Ascending aorta (tissue), 2 donors: ENCODE data around the gene SYNJ2. TPM values are rescaled to one million over a fixed set of nuclear protein-coding genes. Genes with fewer than 3 reads are reported as not detected.
A peak's percentile ranks its signal among the peaks of the same experiment; 100 is the strongest.

ENCODE experiments used
- DNase-seq, 2 donors: peaks; one replicate each; pipeline ENCODE4 v3.0.0-alpha.2; 2019; ENCODE audit warnings: low spot score in 2 of 2
- H3K27ac ChIP-seq, 2 donors: fragments of 200-600 bp; sonication (generic); one replicate each; pipeline ENCODE4 v1.5.1; 2016 to 2017; ENCODE audit warnings: mild to moderate bottlenecking in 1 of 2
- H3K27me3 ChIP-seq: fragments of 200-600 bp; sonication (generic); one replicate; pipeline ENCODE4 v1.5.1; 2017
- H3K36me3 ChIP-seq, 2 donors: fragments of 200-600 bp; sonication (generic); one replicate each; pipeline ENCODE4 v1.5.1; 2016
- H3K4me1 ChIP-seq, 2 donors: fragments of 200-600 bp; sonication (generic); one replicate each; pipeline ENCODE4 v1.5.1; 2016 to 2017; ENCODE audit warnings: mild to moderate bottlenecking in 1 of 2
- H3K4me3 ChIP-seq, 2 donors: fragments of 200-600 bp; sonication (generic); one replicate each; pipeline ENCODE4 v1.5.1; 2016 to 2017; ENCODE audit warnings: mild to moderate bottlenecking in 1 of 2
- H3K9me3 ChIP-seq, 2 donors: fragments of 200-600 bp; sonication (generic); one replicate each; pipeline ENCODE4 v1.5.1; 2016
- CTCF ChIP-seq, 3 experiments: fragments of 200-600 bp in 2 of 3; fragments of 450-650 bp in 1 of 3; sonication (generic) in 2 of 3; IDR thresholded peaks; one replicate each; pipeline ENCODE4 v1.5.1; 2016 to 2019; ENCODE audit warnings: antibody characterized with exemption in 3 of 3, mild to moderate bottlenecking in 1 of 3, moderate library complexity in 1 of 3
- intact Hi-C: fragments of 100-400 bp; cut with DNase I; formaldehyde crosslinking; loops from one replicate; pipeline ENCODE4 v1.15.1; 2023
- total RNA-seq: library from RNA; depleted of rRNA; stranded (reverse); fragments of >200 nt; gene quantifications from one replicate; pipeline ENCODE4 v1.1.0, GENCODE V29; 2016

Gene SYNJ2
- total RNA-seq, 1 donor from 2014 or later: 3.0 TPM

GRCh38 chr6:157976345-157977175 lies 5.1 kb upstream of the SYNJ2 start:
- DNase-seq: peak in 1 of 2 donors; percentile 53
- intact Hi-C loops: no loop called here

GRCh38 chr6:157977176-157977804 lies 4.4 kb upstream of the SYNJ2 start:
- Histone ChIP-seq H3K36me3 (no peaks in the 10 kb centered on the region), H3K27ac (no peak overlapping the region), H3K9me3 (no peaks in the 10 kb centered on the region), H3K4me1 (peaks cover 0 to 9% of the 10 kb centered on the region in 2 donors), H3K4me3 (no peak overlapping the region), H3K27me3 (no peaks in the 10 kb centered on the region)
- DNase-seq: peak in 1 of 2 donors; percentile 50
- intact Hi-C loops: no loop called here
- TF ChIP-seq CTCF (IDR thresholded peaks at IDR 0.05): no peak

More at GRCh38 chr6:157976345-157977175, 5.1 kb upstream of the SYNJ2 start:
- H3K36me3 ChIP-seq: no peaks in the 10 kb centered on the region
- no peaks in the 10 kb centered on the region for H3K27me3 ChIP-seq
- H3K4me1 ChIP-seq: peaks cover 0 to 5% of the 10 kb centered on the region in 2 donors
- no peak for TF ChIP-seq CTCF (IDR thresholded peaks at IDR 0.05)
- no peaks in the 10 kb centered on the region for H3K9me3 ChIP-seq
- no peak overlapping the region for H3K27ac ChIP-seq
- no peak overlapping the region for H3K4me3 ChIP-seq

- H3K9me3 ChIP-seq: no peaks in the 10 kb centered on the region
- no peaks in the 10 kb centered on the region for H3K27me3 ChIP-seq
- no peak for TF ChIP-seq CTCF (IDR thresholded peaks at IDR 0.05)
- intact Hi-C loops: no loop called here
- peaks cover 0 to 18% of the 10 kb centered on the region in 2 donors for H3K4me1 ChIP-seq
- H3K27ac ChIP-seq: no peak overlapping the region
- H3K36me3 ChIP-seq: no peaks in the 10 kb centered on the region
- peak in 1 of 2 donors; percentile 49 for DNase-seq
- H3K4me3 ChIP-seq: no peak overlapping the region
Measured at GRCh38 chr6:157978021-157978783, 3.5 kb upstream of the SYNJ2 start.

- no peak for TF ChIP-seq CTCF (IDR thresholded peaks at IDR 0.05)
- H3K27me3 ChIP-seq: no peaks in the 10 kb centered on the region
- no peaks in the 10 kb centered on the region for H3K9me3 ChIP-seq
- peak in 1 of 2 donors; percentile 64 for DNase-seq
- H3K27ac ChIP-seq: peak overlapping the region; percentile 79 to 81
- H3K36me3 ChIP-seq: no peaks in the 10 kb centered on the region
- peak overlapping the region; percentile 77 to 94 for H3K4me3 ChIP-seq
- intact Hi-C loops: loop anchor here (1.0 to 5.0 kb wide), 4 partner anchors 37 to 187 kb away; partner anchors contain the start of genes GTF2H5 and SERAC1
- H3K4me1 ChIP-seq: peaks cover 5 to 26% of the 10 kb centered on the region in 2 donors
Measured at GRCh38 chr6:157980288-157981131, 1.2 kb upstream of the SYNJ2 start.

DNA sequence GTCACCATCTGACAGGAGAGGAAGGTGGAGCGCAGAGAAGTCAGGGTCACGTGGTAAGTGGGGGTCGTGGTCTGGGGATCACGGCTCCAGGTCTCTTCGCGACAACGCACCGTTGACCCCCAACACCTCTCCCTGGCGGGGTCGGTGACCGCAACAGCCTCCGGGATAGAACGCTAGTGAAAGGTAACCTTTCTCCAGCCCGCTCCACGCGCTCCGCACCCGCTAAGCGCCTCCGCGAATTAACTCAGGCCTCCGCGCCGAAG lies 600 bp upstream of the SYNJ2 start:
- peak overlapping the region; percentile 79 to 81 for H3K27ac ChIP-seq
- no peaks in the 10 kb centered on the region for H3K36me3 ChIP-seq
- intact Hi-C loops: loop anchor here (1.0 to 5.0 kb wide), 4 partner anchors 36 to 186 kb away; partner anchors contain the start of genes GTF2H5 and SERAC1
- peaks cover 5 to 26% of the 10 kb centered on the region in 2 donors for H3K4me1 ChIP-seq
- DNase-seq: peak in 1 of 2 donors; percentile 64
- peak overlapping the region; percentile 77 to 94 for H3K4me3 ChIP-seq
- H3K27me3 ChIP-seq: no peaks in the 10 kb centered on the region
- H3K9me3 ChIP-seq: no peaks in the 10 kb centered on the region
- TF ChIP-seq CTCF (IDR thresholded peaks at IDR 0.05): no peak
